ENCODE data around the gene CLNK.

DNA sequence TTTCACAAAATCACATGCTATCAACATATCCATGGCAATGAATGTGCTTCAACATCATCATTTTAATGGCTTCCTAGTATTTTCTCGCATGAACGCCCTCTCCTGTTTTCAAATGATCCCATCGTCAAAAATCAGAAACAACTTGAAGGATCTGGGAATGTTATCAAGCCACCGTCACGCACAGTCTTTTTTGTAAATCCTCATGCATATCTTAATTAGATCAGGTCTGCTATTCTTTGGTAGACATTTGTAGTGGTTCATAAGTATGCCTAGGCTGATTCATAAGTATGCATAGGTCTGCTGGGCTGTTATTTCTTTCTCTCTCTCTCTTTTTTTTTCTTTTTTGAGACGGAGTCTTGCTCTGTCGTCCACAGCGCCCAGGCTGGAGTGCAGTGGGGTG is 101.6 kb downstream of the CLNK start:
- TF ChIP-seq CTCF (IDR thresholded peaks at IDR 0.05): no peak
- no peak for TF ChIP-seq EZH2 (IDR thresholded peaks at IDR 0.05; ENCODE audit: borderline replicate concordance, insufficient read depth, low read depth, low read length, poor library complexity, severe bottlenecking)

Measured in B cell (primary cell).